ENCODE results near the gene PLCD1. TPM values are rescaled to one million over a fixed set of nuclear protein-coding genes. Genes with fewer than 3 reads are reported as not detected.
A peak's percentile ranks its signal among the peaks of the same experiment; 100 is the strongest.

Gene PLCD1
- total and polyA plus RNA-seq, 2 of the 8 experiments (the other 6 are each of a cell fraction or from before 2014, with no cell fraction given), result 15.3 to 19.2 TPM

DNA sequence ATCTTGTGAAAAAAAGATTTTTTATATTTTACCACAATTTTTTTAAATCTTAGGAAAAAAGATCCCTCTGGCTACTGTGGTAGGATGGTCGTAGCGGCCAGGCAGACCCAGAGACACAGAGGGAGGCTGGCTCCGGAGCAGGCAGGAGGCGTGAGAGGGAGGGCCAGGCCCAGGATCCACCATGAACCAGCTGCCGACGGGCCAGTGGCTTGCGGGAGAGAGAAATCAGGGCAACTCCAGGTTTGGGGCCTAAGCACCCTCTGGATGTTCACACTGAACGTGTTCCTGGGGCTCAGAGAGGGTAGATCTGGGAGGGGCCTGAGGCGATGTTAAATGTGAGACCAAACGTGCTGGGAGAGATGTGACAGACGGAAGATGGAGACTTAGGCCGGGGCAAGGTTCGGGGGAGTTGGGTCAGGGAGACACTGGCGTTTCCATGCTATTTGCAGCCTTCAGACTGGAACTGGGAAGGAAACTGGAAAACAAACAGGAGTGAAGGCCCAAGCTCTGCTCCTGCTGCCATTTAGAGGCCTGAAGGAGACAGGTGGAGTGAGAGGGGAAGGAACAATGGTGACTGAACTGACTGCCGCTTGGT lies 40.4 kb downstream of the PLCD1 start:
- Histone ChIP-seq H3K56ac (replicated peaks; ENCODE audit: insufficient read length, low read depth, low read length) (no peak overlapping the region), H4K91ac (replicated peaks; ENCODE audit: insufficient read length, low read length) (no peak overlapping the region), H3K9ac (replicated peaks in 1 of 4; ENCODE audit: extremely low read depth in 1 of 4, low read depth in 3 of 4, low read length in 3 of 4) (no peak overlapping the region), H3K4me1 (replicated peaks in 1 of 4; ENCODE audit: control insufficient read depth in 3 of 4, insufficient read depth in 4 of 4, low read length in 3 of 4) (peaks cover 0 to 9% (median 6%) of the 10 kb centered on the region in 4 experiments; a peak in 6 of 7 replicates), H4K8ac (ENCODE audit: extremely low read depth, insufficient read depth, low read length) (peak overlapping the region; percentile 5; the same call in 1 of the 2 replicates), H3K18ac (ENCODE audit: extremely low read depth, low read length) (no peak overlapping the region), H3K4ac (replicated peaks; ENCODE audit: insufficient read length, low read depth, low read length) (no peak overlapping the region), H3K4me3 (ENCODE audit: extremely low read depth in 1 of 4, insufficient read depth in 2 of 4, low read depth in 3 of 4, low read length in 4 of 4) (no peak overlapping the region), H4K5ac (ENCODE audit: insufficient read length, low read depth, low read length) (no peak overlapping the region), H3K14ac (ENCODE audit: insufficient read length) (no peak overlapping the region), H2AK5ac (ENCODE audit: low read depth, low read length) (no peak overlapping the region), H3K79me1 (ENCODE audit: low read depth, low read length) (no peaks in the 10 kb centered on the region), H3K79me2 (ENCODE audit: control insufficient read depth in 1 of 2, insufficient read depth in 2 of 2, low read length in 2 of 2) (no peaks in the 10 kb centered on the region), H2AFZ (ENCODE audit: low read length) (peak overlapping the region; percentile 57; the same call in 1 of the 2 replicates), H3K9me3 (ENCODE audit: insufficient read depth in 2 of 2, low read depth in 1 of 2, low read length in 1 of 2) (no peaks in the 10 kb centered on the region), H3K27ac (ENCODE audit: low read depth, low read length) (no peak overlapping the region), H4K20me1 (replicated peaks in 1 of 2; ENCODE audit: control insufficient read depth in 1 of 2, insufficient read depth in 2 of 2, low read length in 2 of 2) (no peaks in the 10 kb centered on the region), H3K36me3 (ENCODE audit: control insufficient read depth in 2 of 4, insufficient read depth in 4 of 4, low read length in 3 of 4) (no peaks in the 10 kb centered on the region), H3K4me2 (ENCODE audit: insufficient read depth in 1 of 2, low read depth in 2 of 2, low read length in 2 of 2) (no peak overlapping the region), H2BK120ac (replicated peaks; ENCODE audit: low read depth, low read length) (no peak overlapping the region), H2BK20ac (ENCODE audit: low read length) (no peak overlapping the region), H3K27me3 (replicated peaks in 1 of 4; ENCODE audit: control insufficient read depth in 3 of 4, extremely low read depth in 1 of 4, insufficient read depth in 3 of 4, low read length in 3 of 4) (peaks cover 0 to 5% (median 1%) of the 10 kb centered on the region in 4 experiments; a peak in 4 of 7 replicates), H2BK15ac (ENCODE audit: low read length) (0 out of 2 replicates have a peak overlapping the region, but pooled peaks have one; percentile 46), H3K23me2 (ENCODE audit: low read depth, low read length) (peaks cover under 1% of the 10 kb centered on the region), H2BK12ac (ENCODE audit: low read depth, low read length) (no peak overlapping the region), H3K23ac (ENCODE audit: insufficient read length) (no peak overlapping the region), H2BK5ac (ENCODE audit: low read depth, low read length) (no peak overlapping the region)
- DNase-seq (ENCODE audit: low read depth in 1 of 2, low spot score in 2 of 2) (no peak), FAIRE-seq (no peak)
- 88% methylated on average over 15 of the region's 15 CpGs; no CpG with 5 or more reads in 1 of the 2 experiments for WGBS, 2 experiments (ENCODE audit: extremely low coverage in 1 of 2, insufficient coverage in 1 of 2, insufficient read length in 1 of 2, insufficient replicate concordance in 2 of 2, low coverage in 1 of 2, low lambda C conversion rate in 2 of 2, missing lambda C conversion rate in 1 of 2)
- ChIA-PET CTCF (ENCODE audit: partially characterized antibody) (interaction anchor here (1.1 to 9.0 kb wide), 3 partner anchors 12 to 137 kb away, joined by 4 to 134 read pairs (median 8); no protein-coding TSS in a partner anchor), POLR2A (ENCODE audit: partially characterized antibody) (no interaction called here)
